Measurements from ENCODE around the gene HTR3B. TPM values are rescaled to one million over a fixed set of nuclear protein-coding genes. Genes with fewer than 3 reads are reported as not detected.

The HTR3B gene
- total RNA-seq, 4 donors from 2014 or later: not detected

DNA sequence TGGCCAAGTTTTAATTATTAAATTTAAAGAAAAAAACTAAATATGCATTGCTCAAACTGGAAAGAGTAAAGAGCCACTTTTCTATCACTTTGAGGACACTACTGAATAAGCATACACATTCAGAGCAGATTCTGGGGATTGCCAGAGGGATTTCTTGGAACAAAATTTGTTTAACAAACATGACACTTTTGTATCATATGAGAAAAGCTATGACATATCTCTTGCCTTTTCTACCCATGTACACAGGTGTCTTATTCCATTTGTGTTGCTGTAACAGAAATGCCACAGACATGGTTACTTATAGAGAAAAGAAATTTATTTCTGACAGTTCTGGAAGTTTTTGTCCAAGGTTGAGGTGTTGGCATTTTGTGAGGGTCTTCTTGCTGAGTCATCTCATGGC is 15.7 kb upstream of the HTR3B start:
- no peak for TF ChIP-seq CTCF (IDR thresholded peaks at IDR 0.05; ENCODE audit: low read depth)

- no peak for TF ChIP-seq CTCF (IDR thresholded peaks at IDR 0.05; ENCODE audit: low read depth)
Measured at GRCh38 chr11:113894421-113894996, 10.1 kb upstream of the HTR3B start.

DNA sequence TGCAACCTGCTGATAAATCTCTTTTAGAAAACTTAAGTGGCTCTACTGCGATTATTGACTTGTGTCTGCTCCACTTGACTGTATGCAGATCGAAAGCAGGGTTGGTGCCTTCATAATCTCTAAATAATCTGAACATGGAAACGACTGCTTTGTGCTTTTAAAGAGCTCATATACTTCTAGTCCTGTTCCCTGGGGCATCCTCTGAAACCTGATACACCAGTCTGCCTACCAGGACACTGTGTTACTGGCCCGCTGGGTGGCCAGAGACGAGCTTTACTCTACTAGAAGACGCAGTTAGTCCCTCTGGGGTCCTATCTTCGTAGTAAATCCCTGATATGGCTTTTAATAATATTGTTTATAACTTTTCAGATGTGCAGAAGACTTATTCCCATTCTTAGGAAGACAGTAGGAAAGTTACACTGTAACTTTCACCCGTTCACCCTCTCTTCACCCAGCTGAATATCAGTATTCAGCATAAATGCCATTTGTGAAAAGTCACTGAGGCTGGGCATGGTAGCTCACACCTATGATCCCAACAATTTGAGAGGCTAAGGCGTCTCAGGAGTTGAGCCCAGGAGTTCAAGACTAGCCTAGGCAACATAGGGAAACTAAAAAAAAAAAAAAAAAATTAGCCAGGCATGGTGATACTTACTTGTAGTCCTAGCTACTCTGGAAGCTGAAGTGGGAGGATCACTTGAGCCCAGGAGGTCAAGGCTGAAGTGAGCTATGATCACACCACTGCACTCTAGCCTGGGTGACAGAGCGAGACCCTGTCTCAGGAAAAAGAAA is 9.0 kb upstream of the HTR3B start:
- TF ChIP-seq CTCF (IDR thresholded peaks at IDR 0.05; ENCODE audit: low read depth): no peak

- TF ChIP-seq CTCF (IDR thresholded peaks at IDR 0.05; ENCODE audit: low read depth): no peak
Measured at GRCh38 chr11:113896156-113896879, 8.3 kb upstream of the HTR3B start.

GRCh38 chr11:113901141-113901540 is 3.5 kb upstream of the HTR3B start:
- no peak for TF ChIP-seq CTCF (IDR thresholded peaks at IDR 0.05; ENCODE audit: low read depth)

DNA sequence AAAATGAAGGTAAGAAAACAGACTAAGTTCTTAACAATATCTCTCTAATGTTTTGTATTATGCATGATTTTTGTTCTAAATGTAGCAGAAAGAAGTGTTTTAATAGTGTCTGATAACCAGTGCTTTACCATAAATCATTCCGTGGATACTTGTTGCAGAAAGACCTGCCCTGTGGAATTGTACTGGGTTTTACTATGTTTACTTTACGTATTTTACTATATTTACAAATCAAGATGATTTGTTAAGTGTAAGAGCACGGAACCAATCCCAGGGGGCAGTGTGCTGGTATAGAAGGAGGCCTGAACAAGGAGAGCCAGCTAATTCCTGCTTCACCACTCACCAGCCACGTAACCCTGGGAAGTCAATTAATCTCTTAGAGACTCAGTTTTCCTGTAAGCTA is 1.4 kb downstream of the HTR3B start:
- TF ChIP-seq CTCF (IDR thresholded peaks at IDR 0.05; ENCODE audit: low read depth): no peak

DNA sequence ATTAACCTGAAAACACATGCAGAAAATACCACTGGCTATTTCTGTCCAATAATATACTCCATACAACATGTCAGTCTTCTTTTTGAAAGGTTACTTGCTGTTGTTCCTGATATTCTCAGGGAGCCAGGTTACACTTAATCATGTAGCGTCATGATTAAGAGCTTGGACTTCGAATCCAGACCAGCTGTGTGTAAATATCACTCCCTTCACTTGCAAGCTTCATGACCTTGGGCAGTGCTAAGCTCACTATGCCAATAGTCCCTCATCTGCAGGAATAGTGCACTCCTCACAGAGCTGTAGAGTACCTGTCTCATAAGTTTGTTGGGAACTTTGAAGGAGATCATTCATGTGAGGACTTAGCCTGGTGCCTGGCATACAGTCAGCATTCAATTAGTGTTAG is 1.9 kb downstream of the HTR3B start:
- no peak for TF ChIP-seq CTCF (IDR thresholded peaks at IDR 0.05; ENCODE audit: low read depth)
